Mucosa of rectum (tissue), 2 donors: Measurements from ENCODE around the gene ANAPC13.

ENCODE experiments used
- H3K27ac ChIP-seq, 2 donors: one replicate each; pipeline ENCODE4 v1.7.0; 2013; ENCODE audit warnings: inconsistent platforms in 2 of 2, low read depth in 2 of 2, low read length in 2 of 2
- H3K27me3 ChIP-seq, 2 donors: one replicate each; pipeline ENCODE4 v1.7.0; 2013; ENCODE audit warnings: low read length in 2 of 2; ENCODE audit not compliant: control insufficient read depth in 2 of 2, insufficient read depth in 2 of 2
- H3K36me3 ChIP-seq, 2 donors: one replicate each; pipeline ENCODE4 v1.7.0; 2013; ENCODE audit warnings: low read length in 2 of 2; ENCODE audit not compliant: control insufficient read depth in 2 of 2, insufficient read depth in 2 of 2
- H3K4me1 ChIP-seq, 2 donors: one replicate each; pipeline ENCODE4 v1.7.0; 2013; ENCODE audit warnings: low read length in 2 of 2, mild to moderate bottlenecking in 1 of 2; ENCODE audit not compliant: control insufficient read depth in 2 of 2, insufficient read depth in 2 of 2
- H3K4me3 ChIP-seq, 2 donors: one replicate each; pipeline ENCODE4 v1.7.0; 2013; ENCODE audit warnings: low read length in 2 of 2
- H3K9ac ChIP-seq, 2 donors: one replicate each; pipeline ENCODE4 v1.7.0; 2013; ENCODE audit warnings: low read length in 2 of 2, low read depth in 1 of 2, mild to moderate bottlenecking in 1 of 2
- H3K9me3 ChIP-seq, 2 donors: one replicate each; pipeline ENCODE4 v1.7.0; 2013; ENCODE audit warnings: low read length in 2 of 2; ENCODE audit not compliant: control insufficient read depth in 2 of 2
- donor health status: healthy.
- donor health status: Normal muscosa, but diverticular disease.

Gene ANAPC13

GRCh38 chr3:134441821-134442220 is 44.0 kb downstream of the ANAPC13 start:
- no peaks in the 10 kb centered on the region for H3K36me3 ChIP-seq
- H3K4me1 ChIP-seq, result no peaks in the 10 kb centered on the region

DNA sequence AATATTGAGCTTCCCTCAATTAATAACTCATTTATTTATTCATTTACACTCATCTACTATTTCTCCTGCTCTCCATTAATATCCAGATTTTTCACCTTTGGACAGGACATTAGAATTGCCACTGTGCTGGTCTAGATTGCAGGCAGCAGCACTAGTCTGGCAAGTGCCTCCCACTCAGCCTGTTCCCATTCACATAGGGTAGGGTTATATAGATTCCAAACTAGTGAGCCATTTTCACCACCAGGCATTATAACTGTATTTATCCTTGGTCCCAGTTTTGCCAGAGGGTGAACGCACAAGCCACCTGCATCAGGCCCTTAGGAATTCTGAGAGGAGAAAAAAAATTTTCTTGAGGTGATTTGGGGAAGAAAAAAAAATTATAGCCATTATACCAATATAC is 44.5 kb downstream of the ANAPC13 start:
- Histone ChIP-seq H3K27me3 (no peaks in the 10 kb centered on the region), H3K27ac (no peak overlapping the region), H3K9ac (no peak overlapping the region), H3K4me3 (no peak overlapping the region), H3K9me3 (no peaks in the 10 kb centered on the region), H3K4me1 (no peaks in the 10 kb centered on the region), H3K36me3 (no peaks in the 10 kb centered on the region)

More at GRCh38 chr3:134441821-134442220, 44.0 kb downstream of the ANAPC13 start:
- no peak overlapping the region for H3K9ac ChIP-seq
- H3K27ac ChIP-seq, result no peak overlapping the region
- no peaks in the 10 kb centered on the region for H3K27me3 ChIP-seq
- H3K9me3 ChIP-seq, result no peaks in the 10 kb centered on the region
- no peak overlapping the region for H3K4me3 ChIP-seq

DNA sequence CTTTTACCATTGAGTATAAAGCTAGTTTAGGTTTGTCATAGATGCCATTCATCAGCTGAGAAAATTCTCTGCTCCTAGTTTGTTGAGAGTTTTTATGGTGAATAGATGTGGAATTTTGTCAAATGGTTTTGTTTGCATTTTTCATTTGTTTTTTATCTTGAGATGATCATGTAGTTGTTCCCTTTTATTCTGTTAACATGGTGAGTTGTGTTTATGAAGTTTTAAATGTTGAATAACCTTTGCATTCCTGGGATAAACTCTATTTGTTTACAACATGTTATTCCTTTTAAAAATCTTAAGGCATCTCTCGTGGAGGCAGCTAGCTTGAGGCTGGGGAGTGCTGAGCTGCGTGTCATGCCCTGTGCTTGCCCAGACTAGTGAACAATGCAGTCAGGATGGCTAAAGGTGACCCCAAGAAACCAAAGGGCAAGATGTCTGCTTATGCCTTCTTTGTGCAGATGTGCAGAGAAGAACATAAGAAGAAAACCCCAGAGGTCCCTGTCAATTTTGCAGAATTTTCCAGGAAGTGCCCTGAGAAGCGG is 48.5 kb downstream of the ANAPC13 start:
- Histone ChIP-seq H3K4me1 (no peaks in the 10 kb centered on the region), H3K27me3 (peaks cover 0 to 3% of the 10 kb centered on the region in 2 donors)

DNA sequence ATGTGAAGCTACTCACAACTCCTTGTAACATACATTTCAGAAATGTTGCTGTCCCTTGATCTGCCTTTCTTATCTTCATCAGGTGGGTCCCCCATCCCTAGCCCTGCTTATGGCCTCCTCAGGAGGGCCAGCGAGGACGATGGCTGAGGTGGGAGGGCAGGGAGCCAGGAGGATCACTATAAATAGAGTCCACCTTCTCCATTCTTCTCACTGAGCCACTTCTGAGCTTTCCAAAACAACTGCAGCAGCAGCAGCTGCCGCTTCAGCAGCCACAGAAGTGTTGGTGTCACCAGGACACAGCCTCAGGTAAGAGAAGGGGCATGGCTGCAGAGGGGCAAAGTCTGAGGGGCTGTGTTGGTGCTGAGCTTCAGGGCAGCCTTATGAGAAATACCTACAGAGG is 53.5 kb downstream of the ANAPC13 start:
- Histone ChIP-seq H3K27ac (no peak overlapping the region), H3K36me3 (no peaks in the 10 kb centered on the region), H3K27me3 (peaks cover 0 to 3% of the 10 kb centered on the region in 2 donors), H3K4me3 (no peak overlapping the region), H3K4me1 (no peaks in the 10 kb centered on the region), H3K9ac (no peak overlapping the region), H3K9me3 (no peaks in the 10 kb centered on the region)

More for the DNA sequence above, 48.5 kb downstream of the ANAPC13 start:
- H3K36me3 ChIP-seq, result no peaks in the 10 kb centered on the region
- H3K4me3 ChIP-seq, result no peak overlapping the region
- H3K9me3 ChIP-seq, result no peaks in the 10 kb centered on the region
- H3K9ac ChIP-seq, result no peak overlapping the region
- no peak overlapping the region for H3K27ac ChIP-seq

- H3K4me3 ChIP-seq, result no peak overlapping the region
- no peaks in the 10 kb centered on the region for H3K4me1 ChIP-seq
- no peak overlapping the region for H3K27ac ChIP-seq
- no peak overlapping the region for H3K9ac ChIP-seq
- H3K9me3 ChIP-seq, result no peaks in the 10 kb centered on the region
- no peaks in the 10 kb centered on the region for H3K36me3 ChIP-seq
- peaks cover 0 to 3% of the 10 kb centered on the region in 2 donors for H3K27me3 ChIP-seq
Measured at GRCh38 chr3:134430950-134431445, 54.8 kb downstream of the ANAPC13 start.

DNA sequence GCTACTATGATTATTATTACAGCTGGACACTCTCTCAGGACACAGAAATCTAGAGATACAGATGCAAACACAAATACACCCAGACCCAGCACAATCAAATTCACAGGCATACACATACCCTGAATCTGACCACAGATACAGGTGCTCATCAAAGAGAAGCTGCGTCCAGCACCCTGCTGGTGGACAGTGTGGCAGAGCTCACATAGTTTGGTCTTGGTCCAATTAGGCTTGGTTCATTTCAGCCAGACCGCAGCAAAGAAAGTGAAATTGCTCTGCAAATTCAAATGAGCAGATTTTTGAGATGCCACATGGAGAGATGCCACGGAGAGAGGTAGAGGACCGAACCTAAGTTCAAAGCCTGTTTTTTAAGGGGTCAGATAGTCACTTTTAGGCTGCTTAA is 55.6 kb downstream of the ANAPC13 start:
- no peaks in the 10 kb centered on the region for H3K4me1 ChIP-seq
- no peak overlapping the region for H3K27ac ChIP-seq
- peaks cover 0 to 3% of the 10 kb centered on the region in 2 donors for H3K27me3 ChIP-seq
- H3K36me3 ChIP-seq, result no peaks in the 10 kb centered on the region
- H3K9me3 ChIP-seq, result no peaks in the 10 kb centered on the region
- no peak overlapping the region for H3K9ac ChIP-seq
- no peak overlapping the region for H3K4me3 ChIP-seq

- no peaks in the 10 kb centered on the region for H3K9me3 ChIP-seq
- no peaks in the 10 kb centered on the region for H3K4me1 ChIP-seq
- H3K9ac ChIP-seq, result no peak overlapping the region
- no peak overlapping the region for H3K4me3 ChIP-seq
- H3K27ac ChIP-seq, result no peak overlapping the region
- H3K27me3 ChIP-seq, result peaks cover 0 to 3% of the 10 kb centered on the region in 2 donors
- H3K36me3 ChIP-seq, result no peaks in the 10 kb centered on the region
Measured at GRCh38 chr3:134428401-134428800, 57.4 kb downstream of the ANAPC13 start.
